Spleen (tissue), 7 donors: ENCODE results near the gene SETDB2.

Source experiments
- POLR2A ChIP-seq, 3 donors: fragments of 450-650 bp; IDR thresholded peaks; one replicate each; pipeline ENCODE4 v1.5.1; 2017; ENCODE audit warnings: antibody characterized with exemption in 3 of 3, mild to moderate bottlenecking in 1 of 3
- POLR2AphosphoS5 ChIP-seq, 3 donors: sonication (generic); formaldehyde crosslinking; IDR thresholded peaks; one replicate each; pipeline ENCODE4 v1.5.1; 2017; ENCODE audit warnings: antibody characterized with exemption in 3 of 3
- TF ChIP-seq, protein P1 (sequence below), 11 experiments: fragments of 200-600 bp in 7 of 11; fragments of 450-650 bp in 4 of 11; sonication (generic) in 4 of 11; IDR thresholded peaks in 8 of 11; conservative IDR thresholded peaks in 3 of 11; 1 replicate in 7 of 11; 2 replicates in 4 of 11; pipeline versions ENCODE4 v1.4.0 to v1.8.0; 2016 to 2021; ENCODE audit warnings: antibody characterized with exemption in 11 of 11, inconsistent platforms in 4 of 11, mild to moderate bottlenecking in 1 of 11
- donor health status: DM: no; HTN: no; CAD: no; lungs with moderate emphysema.
- donor health status: DM: no; HTN: no; CAD: no.
- donor health status: DM: no; HTN: no; CAD: no.

DNA sequence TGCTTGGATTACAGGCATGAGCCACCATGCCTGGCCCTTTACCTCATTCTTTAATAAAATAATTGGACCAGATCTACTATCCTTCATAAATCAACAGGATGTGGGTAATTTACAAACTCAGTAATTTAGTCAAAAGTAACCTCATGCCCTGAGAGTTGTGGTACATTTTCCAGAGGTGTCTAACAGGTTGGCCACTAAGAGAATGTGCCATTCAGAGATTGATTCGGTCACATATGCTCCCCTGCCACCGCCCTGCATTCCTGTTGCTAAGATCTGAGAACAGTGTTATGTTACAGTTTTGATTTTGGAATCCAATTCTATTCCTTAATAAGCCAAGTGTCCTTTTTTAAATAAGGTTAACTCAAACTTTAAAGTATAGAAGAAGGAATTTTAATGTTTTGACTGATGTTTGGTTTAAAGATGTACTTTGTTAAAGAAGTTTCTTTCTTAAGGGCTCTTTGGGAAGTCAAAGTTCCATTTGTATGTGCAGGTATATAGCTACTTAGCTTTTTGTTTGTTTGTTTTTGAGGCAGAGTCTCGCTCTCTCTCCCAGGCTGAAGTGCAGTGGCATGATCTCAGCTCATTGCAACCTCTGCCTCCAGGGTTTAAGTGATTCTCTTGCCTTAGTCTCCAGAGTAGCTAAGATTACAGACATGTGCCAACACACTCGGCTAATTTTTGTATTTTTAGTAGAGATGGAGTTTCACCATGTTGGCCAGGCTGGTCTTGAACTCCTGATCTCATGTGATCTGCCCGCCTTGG, 80.8 kb downstream of the SETDB2 start:
- TF ChIP-seq, protein P1, sequence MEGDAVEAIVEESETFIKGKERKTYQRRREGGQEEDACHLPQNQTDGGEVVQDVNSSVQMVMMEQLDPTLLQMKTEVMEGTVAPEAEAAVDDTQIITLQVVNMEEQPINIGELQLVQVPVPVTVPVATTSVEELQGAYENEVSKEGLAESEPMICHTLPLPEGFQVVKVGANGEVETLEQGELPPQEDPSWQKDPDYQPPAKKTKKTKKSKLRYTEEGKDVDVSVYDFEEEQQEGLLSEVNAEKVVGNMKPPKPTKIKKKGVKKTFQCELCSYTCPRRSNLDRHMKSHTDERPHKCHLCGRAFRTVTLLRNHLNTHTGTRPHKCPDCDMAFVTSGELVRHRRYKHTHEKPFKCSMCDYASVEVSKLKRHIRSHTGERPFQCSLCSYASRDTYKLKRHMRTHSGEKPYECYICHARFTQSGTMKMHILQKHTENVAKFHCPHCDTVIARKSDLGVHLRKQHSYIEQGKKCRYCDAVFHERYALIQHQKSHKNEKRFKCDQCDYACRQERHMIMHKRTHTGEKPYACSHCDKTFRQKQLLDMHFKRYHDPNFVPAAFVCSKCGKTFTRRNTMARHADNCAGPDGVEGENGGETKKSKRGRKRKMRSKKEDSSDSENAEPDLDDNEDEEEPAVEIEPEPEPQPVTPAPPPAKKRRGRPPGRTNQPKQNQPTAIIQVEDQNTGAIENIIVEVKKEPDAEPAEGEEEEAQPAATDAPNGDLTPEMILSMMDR (IDR thresholded peaks at IDR 0.05 in 8 of 11, conservative IDR thresholded peaks at IDR 0.05 in 3 of 11) = no peak
- TF ChIP-seq POLR2AphosphoS5 (IDR thresholded peaks at IDR 0.05) = no peak
- no peak for TF ChIP-seq POLR2A (IDR thresholded peaks at IDR 0.05)
